MCF 10A (cell line): ENCODE data around the gene ZFHX3. TPM values are rescaled to one million over a fixed set of nuclear protein-coding genes. Genes with fewer than 3 reads are reported as not detected.

Experiments
- BruUV-seq: library from RNA; stranded (reverse); fragments of 400-500 nt; replicated peaks from 2 replicates; lab custom pipeline; 2021; lab: Mats Ljungman, UMichigan
- CTCF ChIA-PET: fragments of 300-600 bp; sonication (Branson Sonifier 250); formaldehyde crosslinking; extraction: SDS; loops from one replicate; lab custom pipeline; 2021; ENCODE audit warnings: antibody characterized with exemption, inconsistent platforms; lab: Yijun Ruan, JAX
- POLR2A ChIA-PET: fragments of 300-600, 350-650 bp; sonication (Branson Sonifier 250); formaldehyde crosslinking; extraction: SDS; loops from one replicate; lab custom pipeline; 2020; ENCODE audit warnings: antibody characterized with exemption, inconsistent platforms; lab: Yijun Ruan, JAX
- DNase-seq: peaks from one replicate; pipeline ENCODE4 v3.0.0-alpha.2; 2018; ENCODE audit not compliant: unreplicated experiment
- H3K27ac Mint-ChIP-seq: one replicate; pipeline ENCODE4 v1.8.0; 2022; ENCODE audit warnings: mild to moderate bottlenecking, low read depth, mixed read lengths; ENCODE audit not compliant: unreplicated experiment
- H3K27me3 Mint-ChIP-seq: one replicate; pipeline ENCODE4 v1.8.0; 2022; ENCODE audit warnings: mixed read lengths; ENCODE audit not compliant: insufficient read depth, unreplicated experiment
- H3K36me3 Mint-ChIP-seq: one replicate; pipeline ENCODE4 v1.8.0; 2022; ENCODE audit warnings: mild to moderate bottlenecking, moderate library complexity, mixed read lengths; ENCODE audit not compliant: insufficient read depth, unreplicated experiment
- H3K4me1 Mint-ChIP-seq: one replicate; pipeline ENCODE4 v1.8.0; 2022; ENCODE audit warnings: mixed read lengths; ENCODE audit not compliant: insufficient read depth, unreplicated experiment
- H3K4me3 Mint-ChIP-seq: one replicate; pipeline ENCODE4 v1.8.0; 2022; ENCODE audit warnings: mild to moderate bottlenecking, moderate library complexity, mixed read lengths; ENCODE audit not compliant: unreplicated experiment
- H3K9me3 Mint-ChIP-seq: one replicate; pipeline ENCODE4 v1.8.0; 2022; ENCODE audit warnings: mixed read lengths; ENCODE audit not compliant: unreplicated experiment
- intact Hi-C: fragments of 100-400 bp; cut with micrococcal nuclease; formaldehyde crosslinking; loops from 2 replicates; pipeline ENCODE4 v1.14.1; 2022
- total RNA-seq: library from RNA; stranded (reverse); gene quantifications from 2 replicates; pipeline ENCODE4 v1.2.3, GENCODE V29; 2022
- TF ChIP-seq, protein P1 (sequence below): fragments of 200-600 bp; IDR thresholded peaks from one replicate; pipeline ENCODE4 v1.8.0; 2022; ENCODE audit warnings: antibody characterized with exemption, mild to moderate bottlenecking; ENCODE audit not compliant: unreplicated experiment

ZFHX3 gene
- total RNA-seq, 1 experiment from 2014 or later, result 27.4 TPM

DNA sequence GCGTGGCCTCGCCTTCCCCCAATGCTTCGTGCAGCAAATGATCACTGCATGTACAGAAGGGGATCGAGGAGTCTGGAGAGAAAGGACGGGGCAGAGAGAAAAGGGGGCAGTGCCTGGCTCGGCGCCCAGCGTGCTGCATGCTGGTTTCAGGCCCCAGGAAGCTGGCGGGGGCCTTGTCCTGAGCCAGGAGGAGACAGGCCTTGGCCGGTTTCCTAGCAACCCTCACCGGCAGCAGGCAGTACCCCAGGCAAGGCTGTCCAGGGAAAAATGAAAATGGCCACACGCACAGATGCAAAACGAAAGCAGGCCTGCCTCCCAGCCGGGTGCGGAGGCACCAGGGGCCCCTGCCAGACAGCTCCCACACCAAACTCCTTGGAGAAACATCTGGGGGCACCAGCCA is 126.3 kb downstream of the ZFHX3 start:
- H3K4me1 Mint-ChIP-seq, result no peaks in the 10 kb centered on the region
- H3K9me3 Mint-ChIP-seq, result no peaks in the 10 kb centered on the region
- no peak for DNase-seq
- BruUV-seq, result no TSS peak
- POLR2A ChIA-PET, result no interaction called here
- H3K27ac Mint-ChIP-seq, result no peak overlapping the region
- H3K36me3 Mint-ChIP-seq, result peaks cover 15% of the 10 kb centered on the region
- TF ChIP-seq, protein P1, sequence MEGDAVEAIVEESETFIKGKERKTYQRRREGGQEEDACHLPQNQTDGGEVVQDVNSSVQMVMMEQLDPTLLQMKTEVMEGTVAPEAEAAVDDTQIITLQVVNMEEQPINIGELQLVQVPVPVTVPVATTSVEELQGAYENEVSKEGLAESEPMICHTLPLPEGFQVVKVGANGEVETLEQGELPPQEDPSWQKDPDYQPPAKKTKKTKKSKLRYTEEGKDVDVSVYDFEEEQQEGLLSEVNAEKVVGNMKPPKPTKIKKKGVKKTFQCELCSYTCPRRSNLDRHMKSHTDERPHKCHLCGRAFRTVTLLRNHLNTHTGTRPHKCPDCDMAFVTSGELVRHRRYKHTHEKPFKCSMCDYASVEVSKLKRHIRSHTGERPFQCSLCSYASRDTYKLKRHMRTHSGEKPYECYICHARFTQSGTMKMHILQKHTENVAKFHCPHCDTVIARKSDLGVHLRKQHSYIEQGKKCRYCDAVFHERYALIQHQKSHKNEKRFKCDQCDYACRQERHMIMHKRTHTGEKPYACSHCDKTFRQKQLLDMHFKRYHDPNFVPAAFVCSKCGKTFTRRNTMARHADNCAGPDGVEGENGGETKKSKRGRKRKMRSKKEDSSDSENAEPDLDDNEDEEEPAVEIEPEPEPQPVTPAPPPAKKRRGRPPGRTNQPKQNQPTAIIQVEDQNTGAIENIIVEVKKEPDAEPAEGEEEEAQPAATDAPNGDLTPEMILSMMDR, result no peak
- H3K4me3 Mint-ChIP-seq, result no peak overlapping the region
- CTCF ChIA-PET, result no interaction called here
- intact Hi-C loops, result no loop called here
- H3K27me3 Mint-ChIP-seq, result no peaks in the 10 kb centered on the region

DNA sequence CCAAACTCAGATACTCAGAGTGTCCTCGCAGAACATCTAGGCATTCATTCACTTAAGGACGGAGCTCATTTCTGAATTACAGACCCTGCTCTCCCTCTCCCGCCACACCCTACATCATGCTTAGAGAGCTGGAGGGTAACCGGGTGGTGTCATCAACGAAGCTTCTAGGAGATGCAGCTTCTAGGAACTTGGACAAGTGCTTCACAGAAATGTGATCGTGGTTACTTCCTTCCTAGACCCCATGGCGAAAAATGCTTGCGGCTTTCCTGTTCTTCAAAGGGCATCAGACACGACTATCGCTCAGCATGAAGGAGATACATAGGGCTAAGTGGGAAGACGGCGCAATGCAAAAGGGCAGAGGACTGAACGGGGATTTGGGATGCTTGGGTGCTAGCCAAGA is 126.8 kb downstream of the ZFHX3 start:
- ChIA-PET POLR2A (interaction anchor here (0.7 to 0.8 kb wide), 2 partner anchors 8 to 11 kb away, joined by 3 to 4 read pairs; no protein-coding TSS in a partner anchor), CTCF (interaction anchor here (0.6 kb wide), 1 partner anchor 810 kb away, joined by 4 read pairs; no protein-coding TSS in a partner anchor)
- Mint-ChIP-seq H3K27ac (no peak overlapping the region), H3K4me1 (no peaks in the 10 kb centered on the region), H3K4me3 (no peak overlapping the region), H3K9me3 (no peaks in the 10 kb centered on the region), H3K36me3 (peaks cover 19% of the 10 kb centered on the region), H3K27me3 (no peaks in the 10 kb centered on the region)
- intact Hi-C loops, result no loop called here
- TF ChIP-seq, protein P1, result no peak
- BruUV-seq, result no TSS peak
- DNase-seq, result no peak

DNA sequence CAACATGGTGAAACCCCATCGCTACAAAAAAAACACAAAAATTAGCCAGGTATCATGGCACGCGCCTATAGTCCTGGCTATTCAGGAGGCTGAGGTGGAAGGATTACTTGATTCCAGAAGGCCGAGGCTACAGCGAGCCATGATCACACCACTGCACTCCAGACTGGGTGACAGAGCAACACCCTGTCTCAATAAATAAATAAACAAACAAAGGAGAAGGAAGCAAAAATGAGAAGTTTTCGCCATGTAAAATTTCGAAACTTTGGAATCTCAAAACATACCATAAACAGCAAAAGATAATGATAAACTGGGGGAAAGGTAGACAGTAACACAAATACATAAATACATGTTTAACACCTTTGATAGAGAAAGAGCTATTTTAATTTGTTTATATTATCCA is 130.9 kb downstream of the ZFHX3 start:
- no peak overlapping the region for H3K27ac Mint-ChIP-seq
- H3K9me3 Mint-ChIP-seq, result no peaks in the 10 kb centered on the region
- no TSS peak for BruUV-seq
- intact Hi-C loops, result no loop called here
- H3K4me1 Mint-ChIP-seq, result no peaks in the 10 kb centered on the region
- H3K27me3 Mint-ChIP-seq, result no peaks in the 10 kb centered on the region
- H3K36me3 Mint-ChIP-seq, result peaks cover 20% of the 10 kb centered on the region
- no peak for DNase-seq
- ChIA-PET POLR2A (no interaction called here), CTCF (no interaction called here)
- no peak overlapping the region for H3K4me3 Mint-ChIP-seq
- TF ChIP-seq, protein P1, result no peak

DNA sequence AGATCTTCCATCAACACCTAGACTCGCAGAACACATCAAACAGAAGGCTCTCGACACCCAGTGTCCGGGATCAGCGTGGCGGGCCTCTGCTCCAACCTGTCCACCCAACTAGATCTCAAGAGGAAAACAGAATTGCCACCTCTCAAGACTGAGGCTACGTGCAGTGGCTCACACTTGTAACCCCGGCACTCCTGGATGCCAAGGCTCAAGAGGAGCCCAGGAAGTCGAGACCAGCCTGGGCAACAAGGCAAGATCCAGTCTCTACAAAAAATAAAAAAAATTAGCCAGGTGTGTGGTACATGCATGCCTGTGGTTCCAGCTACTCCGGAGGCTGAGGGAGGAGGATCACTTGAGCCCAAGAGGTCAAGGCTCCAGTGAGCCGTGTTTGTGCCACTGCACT is 132.6 kb downstream of the ZFHX3 start:
- BruUV-seq, result no TSS peak
- TF ChIP-seq, protein P1, result no peak
- no peaks in the 10 kb centered on the region for H3K9me3 Mint-ChIP-seq
- CTCF ChIA-PET, result no interaction called here
- no peak for DNase-seq
- no peak overlapping the region for H3K27ac Mint-ChIP-seq
- peaks cover 20% of the 10 kb centered on the region for H3K36me3 Mint-ChIP-seq
- no peaks in the 10 kb centered on the region for H3K4me1 Mint-ChIP-seq
- intact Hi-C loops, result no loop called here
- H3K4me3 Mint-ChIP-seq, result no peak overlapping the region
- no peaks in the 10 kb centered on the region for H3K27me3 Mint-ChIP-seq
- POLR2A ChIA-PET, result no interaction called here
